Activated T-cell treated with anti-CD3 and anti-CD28 coated beads for 4 hours (primary cell): ENCODE data around the gene TBCD.
"Not testable (repeated sequence)": the region's sequence is repeated elsewhere in the genome, so short reads cannot be mapped to it uniquely, and the experiment has no call there.

Experiments
- DNase-seq: peaks from one replicate; pipeline ENCODE4 v3.0.0-alpha.2; 2020

Gene TBCD

DNA sequence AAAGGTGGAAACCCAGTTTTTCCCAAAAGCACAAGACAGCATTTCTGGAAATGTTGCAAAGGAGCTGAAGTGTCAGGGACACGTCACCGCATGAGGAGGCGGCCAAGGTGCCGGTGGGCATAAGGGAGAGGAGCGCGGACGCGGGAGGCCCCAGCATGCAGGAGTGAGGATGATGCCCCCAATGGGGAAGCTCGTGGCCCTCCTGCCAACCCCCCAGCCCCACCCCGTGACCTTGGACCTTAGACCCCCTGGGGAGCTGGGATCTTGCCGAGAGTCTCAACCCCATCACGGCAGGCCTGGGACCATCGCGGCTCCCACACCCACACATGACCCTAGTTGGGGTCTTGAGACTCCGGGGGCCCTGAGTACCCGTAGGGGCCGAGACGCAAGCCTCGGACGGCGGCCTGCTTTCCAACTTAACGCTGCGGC is 208.1 kb downstream of the TBCD start:
- DNase-seq, result no peak

- no peak for DNase-seq
Observed at GRCh38 chr17:82960419-82961271, 208.8 kb downstream of the TBCD start.

DNA sequence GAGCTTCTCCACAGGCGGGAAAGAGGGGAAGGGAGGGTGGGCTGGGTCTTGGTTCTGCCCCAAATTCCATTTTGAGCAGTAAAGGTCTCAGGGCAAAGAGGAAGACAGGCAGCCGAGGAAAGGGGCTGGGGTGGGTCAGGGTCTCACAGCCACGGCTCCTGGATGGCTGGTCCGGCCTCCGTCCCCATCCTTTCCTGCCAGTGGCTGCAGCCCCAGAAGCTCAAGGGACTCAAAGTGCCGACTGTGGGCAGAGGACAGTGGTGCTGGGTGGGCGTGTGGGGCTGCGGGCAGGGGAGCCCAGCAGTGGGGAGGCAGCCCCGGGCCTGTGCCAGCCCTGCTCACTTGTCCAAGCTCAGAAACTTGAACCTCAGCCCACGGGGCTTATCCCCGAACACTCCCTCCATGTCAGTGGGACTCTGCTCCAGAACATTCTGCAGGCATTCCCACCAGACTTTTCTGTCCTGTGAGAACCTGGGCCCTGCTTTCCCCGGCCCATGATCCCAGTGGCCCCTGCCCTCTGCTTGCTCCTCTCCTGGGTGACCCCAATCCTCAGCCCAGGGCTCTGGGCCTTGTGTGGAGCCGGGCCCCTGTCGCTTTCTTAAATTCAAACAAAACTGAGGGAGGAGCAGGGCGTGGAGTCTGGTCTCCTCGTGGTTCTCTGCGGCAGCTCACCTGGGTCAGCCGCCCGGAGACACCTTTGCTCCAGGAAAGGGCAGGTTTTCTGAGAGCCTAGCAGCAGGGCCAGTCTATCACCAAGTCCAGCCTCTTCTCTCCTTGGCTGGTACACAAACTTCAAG is 209.7 kb downstream of the TBCD start:
- DNase-seq, result no peak

GRCh38 chr17:82962163-82962720 is 210.4 kb downstream of the TBCD start:
- DNase-seq, result no peak

- no peak for DNase-seq
Observed at GRCh38 chr17:82963104-82963950, 211.5 kb downstream of the TBCD start.

DNA sequence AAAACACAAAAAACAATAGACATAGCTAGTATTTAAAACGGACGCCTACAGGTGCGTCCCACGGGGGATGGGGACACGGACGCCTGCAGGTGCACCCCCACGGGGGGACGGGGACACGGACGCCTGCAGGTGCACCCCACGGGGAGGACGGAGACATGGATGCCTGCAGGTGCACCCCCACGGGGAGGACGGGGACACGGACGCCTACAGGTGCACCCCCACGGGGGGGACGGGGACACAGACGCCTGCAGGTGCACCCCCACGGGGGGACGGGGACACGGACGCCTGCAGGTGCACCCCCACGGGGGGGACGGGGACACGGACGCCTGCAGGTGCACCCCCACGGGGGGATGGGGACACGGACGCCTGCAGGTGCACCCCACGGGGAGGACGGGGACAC is 212.6 kb downstream of the TBCD start:
- not testable (repeated sequence) for DNase-seq

GRCh38 chr17:82964851-82965341 is 213.0 kb downstream of the TBCD start:
- DNase-seq, result no peak

- DNase-seq, result no peak
Observed at GRCh38 chr17:82965371-82965770, 213.5 kb downstream of the TBCD start.

DNA sequence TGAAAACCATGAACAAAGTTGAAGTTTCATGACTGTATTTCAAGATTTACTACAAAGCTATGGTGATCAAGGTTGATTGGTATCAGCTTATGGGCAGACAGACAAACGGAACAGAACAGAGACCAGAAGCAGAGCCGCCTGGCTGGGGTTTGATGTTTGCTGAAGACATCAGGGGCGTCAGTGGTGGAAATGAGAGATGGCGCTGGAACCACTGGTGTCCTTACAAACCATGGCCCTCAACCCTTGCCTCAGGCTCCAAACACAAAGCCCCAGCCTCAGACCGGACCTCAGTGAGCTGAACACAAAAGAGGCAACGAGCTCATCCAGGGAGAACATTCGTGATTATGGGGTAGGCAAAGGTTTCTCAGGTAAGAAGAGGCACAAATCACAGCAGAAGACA is 214.6 kb downstream of the TBCD start:
- no peak for DNase-seq

GRCh38 chr17:82967268-82968032 is 215.6 kb downstream of the TBCD start:
- DNase-seq, result no peak

- not testable (repeated sequence) for DNase-seq
Observed at GRCh38 chr17:82968033-82968841, 216.4 kb downstream of the TBCD start.

DNA sequence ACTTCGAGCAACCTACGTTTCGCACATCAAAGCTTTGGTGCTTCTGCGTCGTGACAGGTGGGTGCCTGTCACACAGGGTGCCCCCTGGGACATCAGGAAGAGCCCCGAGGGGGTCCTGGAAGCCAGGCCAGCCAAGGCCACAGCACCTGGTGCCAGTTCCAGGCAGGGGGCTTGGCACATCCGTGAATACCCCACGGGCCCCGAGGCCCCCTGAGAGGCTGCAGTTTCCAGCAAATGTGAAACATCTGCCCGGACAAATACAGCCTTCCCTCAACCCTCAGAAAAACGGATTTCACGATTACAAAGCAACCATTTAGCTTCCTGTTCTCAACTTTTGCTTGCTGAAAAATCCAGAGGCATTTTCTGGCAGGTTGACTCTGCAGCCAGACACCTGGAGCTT is 218.2 kb downstream of the TBCD start:
- DNase-seq, result no peak

DNA sequence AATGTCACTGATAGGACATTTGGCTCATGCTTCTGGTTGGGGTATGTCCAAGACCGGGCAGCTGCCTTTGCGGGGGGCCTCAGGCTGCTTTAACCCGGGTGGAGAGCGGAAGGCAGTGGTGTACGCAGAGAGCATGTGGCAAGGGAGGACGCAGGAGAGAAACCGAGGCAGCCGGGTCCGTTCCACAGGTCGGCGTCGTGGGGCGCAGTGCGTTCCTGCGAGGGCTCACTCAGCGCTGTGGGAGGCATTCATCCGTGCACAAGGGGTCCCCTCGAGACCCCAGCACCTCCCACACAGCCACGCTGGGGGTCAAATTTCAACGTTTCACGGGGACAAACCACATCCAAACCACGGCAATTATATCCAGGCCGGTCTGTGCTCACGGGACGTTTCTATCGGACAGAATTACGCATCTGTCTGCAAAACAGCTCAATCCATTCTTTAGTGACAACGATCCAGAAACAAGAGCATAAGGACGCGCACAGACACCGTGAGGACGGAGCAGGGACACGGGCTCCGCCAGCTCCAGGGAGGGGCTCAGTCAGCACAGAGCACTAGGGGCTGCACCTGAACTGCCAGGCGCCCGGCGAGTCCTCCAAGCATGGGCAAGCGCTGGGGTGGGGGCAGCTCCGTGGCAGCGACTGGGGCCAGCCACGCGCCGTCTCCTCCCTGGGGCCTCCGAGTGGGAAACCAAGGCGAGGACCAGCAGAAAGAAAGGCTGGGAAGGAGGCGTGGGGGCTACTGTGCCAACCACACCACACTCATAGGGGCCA is 219.1 kb downstream of the TBCD start:
- DNase-seq, result no peak

DNA sequence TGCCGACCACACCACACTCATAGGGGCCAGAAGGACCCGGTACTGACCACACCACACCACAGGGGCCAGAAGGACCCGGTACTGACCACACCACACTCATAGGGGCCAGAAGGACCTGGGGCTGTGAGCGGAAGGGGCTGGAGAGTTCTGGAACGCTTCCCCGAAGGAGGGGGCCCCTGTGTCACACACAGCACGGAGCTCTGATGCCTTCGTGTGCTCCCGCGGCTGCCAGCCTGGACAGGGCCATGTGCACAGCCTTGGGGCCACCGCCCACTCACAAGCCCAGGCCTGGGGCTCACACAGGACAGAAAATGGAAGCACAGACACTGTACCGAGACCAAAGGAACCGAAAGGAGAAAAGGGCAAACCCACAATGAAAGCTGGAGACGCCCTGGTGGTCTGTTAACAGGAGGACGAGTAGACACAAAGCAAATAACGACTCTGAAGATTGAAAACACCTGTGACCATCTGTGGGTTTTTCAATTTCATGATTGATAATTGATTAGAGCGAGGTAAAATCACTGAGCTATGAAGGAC is 221.0 kb downstream of the TBCD start:
- DNase-seq, result no peak

DNA sequence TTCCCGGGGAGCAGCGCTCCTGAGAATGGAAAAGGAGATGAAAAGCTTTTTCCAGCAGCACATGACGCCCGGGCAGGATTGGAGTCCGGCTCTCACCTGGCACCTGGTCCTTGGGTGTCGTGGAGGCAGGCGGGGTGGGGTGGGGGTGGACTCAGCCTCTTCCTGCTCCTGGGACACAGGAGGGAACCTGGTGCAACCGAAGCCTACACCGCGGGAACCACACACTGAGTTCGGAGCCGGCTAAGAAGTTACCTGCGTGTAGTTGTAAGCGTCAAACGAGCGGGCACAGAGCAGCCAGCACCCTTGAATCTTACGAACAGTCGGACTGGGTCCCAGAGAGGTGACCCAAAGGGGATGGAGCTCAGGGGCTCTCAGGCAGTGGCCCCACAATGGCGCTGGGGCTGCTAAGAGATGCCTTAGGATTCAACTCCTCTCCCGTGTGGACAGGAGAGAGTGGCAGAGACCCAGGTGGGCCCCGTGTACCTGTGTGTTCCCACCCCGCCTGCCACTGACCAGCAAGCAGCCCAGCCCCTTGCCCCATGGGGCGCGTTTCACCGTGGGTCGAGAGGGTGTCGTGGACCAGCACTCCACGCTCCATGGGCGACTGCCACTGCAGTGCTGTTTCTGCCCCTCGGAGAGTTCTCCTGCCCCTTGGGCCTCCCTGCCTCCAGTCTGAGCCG is 221.7 kb downstream of the TBCD start:
- no peak for DNase-seq

GRCh38 chr17:82974136-82974952 is 222.5 kb downstream of the TBCD start:
- DNase-seq, result no peak

GRCh38 chr17:82976982-82977488 is 225.2 kb downstream of the TBCD start:
- DNase-seq, result no peak

- no peak for DNase-seq
Observed at GRCh38 chr17:82977606-82978005, 225.7 kb downstream of the TBCD start.
